K562 (cell line): ENCODE results near the gene MAP1LC3B. TPM values are rescaled to one million over a fixed set of nuclear protein-coding genes. Genes with fewer than 3 reads are reported as not detected.

Experiments
- ATAC-seq: fragments of 200-7000 bp; cut with Tn5 transposase; 3 replicates; pipeline ENCODE4 v1.9.1; 2020; ENCODE audit warnings: moderate library complexity
- BruUV-seq: library from RNA; stranded (reverse); fragments of 400-500 nt; replicated peaks from 2 replicates; lab custom pipeline; 2021; lab: Mats Ljungman, UMichigan
- CTCF ChIA-PET: fragments of 300-600 bp; formaldehyde crosslinking; extraction: SDS; loops from one replicate; lab custom pipeline; 2021; ENCODE audit warnings: low intra/inter-chr PET ratio; lab: Yijun Ruan, JAX
- POLR2A ChIA-PET: fragments of 300-600, 350-650 bp; sonication (Branson Sonifier 250); formaldehyde crosslinking; extraction: SDS; loops from one replicate; lab custom pipeline; 2021; ENCODE audit warnings: antibody characterized with exemption, inconsistent platforms; lab: Yijun Ruan, JAX
- DNase-seq, 4 experiments: peaks; one replicate each; pipeline versions ENCODE4 v3.0.0 to v3.0.0-alpha.2; 2011 to 2018; ENCODE audit warnings: low spot score in 3 of 4, mixed read lengths in 3 of 4; ENCODE audit errors: extremely low read depth in 1 of 4
- FAIRE-seq: peaks from 2 replicates; lab custom pipeline; 2011; peaks lifted over from hg19 to GRCh38; lab: Jason Lieb, UNC
- H2AFZ ChIP-seq: 2 replicates; pipeline ENCODE4 v1.6.0; 2011; ENCODE audit warnings: low read depth, low read length, control low read depth, inconsistent platforms
- H3K27ac ChIP-seq: fragments of 200-600 bp; 3 replicates; pipeline ENCODE4 v1.8.0; 2011; ENCODE audit warnings: low read depth, mild to moderate bottlenecking, control low read depth, inconsistent platforms, low read length, moderate library complexity, mixed read lengths; ENCODE audit errors: extremely low read depth
- H3K27me3 ChIP-seq, 2 experiments: fragments of 300-600 bp in 1 of 2; 2 replicates in 1 of 2; 3 replicates in 1 of 2; pipeline versions ENCODE4 v1.6.0 to v1.8.0; 2011; ENCODE audit warnings: inconsistent platforms in 2 of 2, low read length in 2 of 2, mild to moderate bottlenecking in 1 of 2, mixed read lengths in 1 of 2, moderate library complexity in 1 of 2; ENCODE audit not compliant: control insufficient read depth in 2 of 2, insufficient read depth in 2 of 2
- H3K36me3 ChIP-seq: fragments of 300-600 bp; 3 replicates; pipeline ENCODE4 v1.8.0; 2011; ENCODE audit warnings: mild to moderate bottlenecking, low read length, inconsistent platforms; ENCODE audit not compliant: control insufficient read depth, insufficient read depth
- H3K4me1 ChIP-seq, 2 experiments: fragments of 200-600 bp in 1 of 2; replicated peaks in 1 of 2; 2 replicates in 1 of 2; 3 replicates in 1 of 2; pipeline versions ENCODE4 v1.5.1 to v1.8.0; 2011; ENCODE audit warnings: inconsistent platforms in 2 of 2, low read length in 2 of 2, mild to moderate bottlenecking in 1 of 2, mixed read lengths in 1 of 2, moderate library complexity in 1 of 2; ENCODE audit not compliant: control insufficient read depth in 2 of 2, insufficient read depth in 2 of 2
- H3K4me2 ChIP-seq: 2 replicates; pipeline ENCODE4 v1.6.1; 2011; ENCODE audit warnings: low read length, control low read depth, inconsistent platforms, mixed read lengths; ENCODE audit not compliant: insufficient read depth
- H3K4me3 ChIP-seq: fragments of 200-600 bp; sonication (generic), shearing (Covaris generic); 2 replicates; pipeline ENCODE4 v1.5.1; 2016; ENCODE audit warnings: control low read depth, inconsistent platforms
- H3K79me2 ChIP-seq: fragments of 200-600 bp; 3 replicates; pipeline ENCODE4 v1.8.0; 2011; ENCODE audit warnings: low read length, inconsistent platforms; ENCODE audit not compliant: control insufficient read depth, insufficient read depth
- H3K9ac ChIP-seq, 2 experiments: 2 replicates each; pipeline versions ENCODE4 v1.6.0 to v1.6.1; 2011; ENCODE audit warnings: low read depth in 2 of 2, low read length in 2 of 2, control low read depth in 1 of 2, inconsistent platforms in 1 of 2, mild to moderate bottlenecking in 1 of 2, mixed read lengths in 1 of 2; ENCODE audit not compliant: insufficient read depth in 1 of 2
- H3K9me1 ChIP-seq: one replicate; pipeline ENCODE4 v1.6.0; 2011; ENCODE audit warnings: inconsistent platforms, mild to moderate bottlenecking, low read length, moderate library complexity; ENCODE audit not compliant: control insufficient read depth, insufficient read depth
- H3K9me3 ChIP-seq: replicated peaks from 2 replicates; pipeline ENCODE4 v1.5.1; 2011; ENCODE audit warnings: low read depth, low read length, inconsistent platforms; ENCODE audit not compliant: control insufficient read depth, insufficient read depth
- H4K20me1 ChIP-seq: replicated peaks from 2 replicates; pipeline ENCODE4 v1.6.1; 2011; ENCODE audit warnings: low read length, inconsistent platforms, mixed read lengths; ENCODE audit not compliant: control insufficient read depth, insufficient read depth
- CBFB ChIP-seq: sonication (generic); formaldehyde crosslinking; IDR thresholded peaks from 2 replicates; pipeline ENCODE4 v1.4.0; 2020; ENCODE audit warnings: mild to moderate bottlenecking, missing genetic modification reagents
- CCNT2 ChIP-seq: IDR thresholded peaks from 2 replicates; pipeline ENCODE4 v1.6.1; 2011; ENCODE audit warnings: borderline replicate concordance, low read depth, mild to moderate bottlenecking, moderate library complexity, mixed read lengths, low read length; ENCODE audit not compliant: insufficient read length; ENCODE audit errors: extremely low read depth
- HMGN3 ChIP-seq: IDR thresholded peaks from 2 replicates; pipeline ENCODE4 v1.6.1; 2011; ENCODE audit warnings: borderline replicate concordance, low read depth, mild to moderate bottlenecking, mixed read lengths, low read length; ENCODE audit not compliant: insufficient read length; ENCODE audit errors: extremely low read depth
- KLF1 ChIP-seq: fragments of 450-650 bp; IDR thresholded peaks from 2 replicates; pipeline ENCODE4 v1.6.1; 2016; ENCODE audit warnings: missing genetic modification characterization, missing compliant biosample characterization
- SMC3 ChIP-seq: conservative IDR thresholded peaks from 2 replicates; pipeline ENCODE4 v1.6.1; 2011; ENCODE audit warnings: low read depth, low read length, improper control_type of control experiment; ENCODE audit not compliant: insufficient read depth
- ZEB2 ChIP-seq: fragments of 450-650 bp; IDR thresholded peaks from 2 replicates; pipeline ENCODE4 v1.6.1; 2016
- ZNF318 ChIP-seq, 2 experiments: fragments of 450-650 bp; IDR thresholded peaks; 2 replicates each; pipeline ENCODE4 v1.6.1; 2016; ENCODE audit warnings: mild to moderate bottlenecking in 2 of 2, borderline replicate concordance in 1 of 2, low read depth in 1 of 2, moderate library complexity in 1 of 2
- WGBS: fragments of 100-300 bp; shearing (Covaris generic); methylation state at CpG from one replicate; pipeline ENCODE4 v1.1.6; 2016; ENCODE audit warnings: low coverage, mixed read lengths; ENCODE audit not compliant: insufficient coverage; ENCODE audit errors: missing lambda C conversion rate; 5-methylcytosine and 5-hydroxymethylcytosine counted together
- in situ Hi-C: fragments of 300-500 bp; cut with MboI; formaldehyde crosslinking; loops from 4 replicates; pipeline ENCODE4 v1.15.0; 2018; ENCODE audit warnings: inconsistent platforms, mixed read lengths
- intact Hi-C: fragments of 100-400 bp; cut with micrococcal nuclease; formaldehyde crosslinking; loops from 2 replicates; pipeline ENCODE4 v1.14.2; 2022
- polyA plus RNA-seq, 8 experiments: library from polyadenylated mRNA; depleted of rRNA in 4 of 8; stranded (reverse) in 5 of 8; unstranded in 3 of 8; fragments of >200 nt; fragmentation: Nextera tagmentation in 2 of 8; fragmentation: Illumina TruSeq in 1 of 8; extraction: Ambion mirVana in 2 of 8; extraction: Trizol in 1 of 8; gene quantifications; 2 replicates each; pipeline versions ENCODE4 v1.2.1 to v1.2.3, GENCODE V29; 2011 to 2014; ENCODE audit warnings: inconsistent platforms in 1 of 8, missing spikeins in 1 of 8
- total RNA-seq, 7 experiments: library from RNA; depleted of rRNA in 6 of 7; stranded (reverse); fragments of >200 nt in 6 of 7; fragmentation: Illumina TruSeq in 2 of 7; extraction: Trizol in 2 of 7; gene quantifications; 2 replicates each; pipeline versions ENCODE4 v1.2.1 to v1.2.3, GENCODE V29; 2011 to 2021; ENCODE audit warnings: low replicate concordance in 1 of 7

MAP1LC3B gene
- total and polyA plus RNA-seq, 9 of the 15 experiments (the other 6 are each of a cell fraction or from before 2014, with no cell fraction given), result 16.0 to 81.5 (median 36.7) TPM

- no peak for FAIRE-seq
- CTCF ChIA-PET, result no interaction called here
These were observed 23.9 kb upstream of the MAP1LC3B start for GRCh38 chr16:87368029-87368770.

GRCh38 chr16:87369117-87369765 is 22.9 kb upstream of the MAP1LC3B start:
- H3K27ac ChIP-seq, result no peak overlapping the region
- DNase-seq (no peak), FAIRE-seq (no peak), ATAC-seq (no peak)
- H4K20me1 ChIP-seq, result peaks cover 18% of the 10 kb centered on the region; the same call in 1 of the 2 replicates
- H3K9ac ChIP-seq, result no peak overlapping the region
- intact Hi-C loops (no loop called here), in situ Hi-C loops (no loop called here)
- no peaks in the 10 kb centered on the region for H3K27me3 ChIP-seq
- H3K4me1 ChIP-seq, result peaks cover 6 to 20% of the 10 kb centered on the region in 2 experiments
- H3K79me2 ChIP-seq, result peaks cover 80% of the 10 kb centered on the region
- H3K9me3 ChIP-seq, result no peaks in the 10 kb centered on the region
- no peak overlapping the region for H3K4me3 ChIP-seq
- whole genome bisulfite sequencing, result 87% methylated on average over 14 of the region's 14 CpGs
- POLR2A ChIA-PET, result interaction anchor here (1.1 to 1.6 kb wide), 2 partner anchors 10 to 19 kb away, joined by 4 read pairs; no protein-coding TSS in a partner anchor
- CTCF ChIA-PET, result no interaction called here
- no peak overlapping the region for H3K4me2 ChIP-seq
- H3K36me3 ChIP-seq, result peaks cover 22% of the 10 kb centered on the region; the same call in 2 of the 3 replicates
- no TSS peak for BruUV-seq
- no peak overlapping the region for H2AFZ ChIP-seq
- H3K9me1 ChIP-seq, result no peaks in the 10 kb centered on the region
- TF ChIP-seq ZNF318 (IDR thresholded peaks at IDR 0.05; ENCODE audit: borderline replicate concordance in 1 of 2, low read depth in 1 of 2) (no peak), SMC3 (no peak)

More at GRCh38 chr16:87368029-87368770, 23.9 kb upstream of the MAP1LC3B start:
- POLR2A ChIA-PET, result interaction anchor here (0.9 kb wide), 1 partner anchor 12 kb away, joined by 3 read pairs; no protein-coding TSS in a partner anchor
- Histone ChIP-seq H4K20me1 (peaks cover 21% of the 10 kb centered on the region; the same call in 1 of the 2 replicates), H3K9me3 (no peaks in the 10 kb centered on the region), H3K9ac (no peak overlapping the region; a peak in 1 of 4 replicates), H3K4me2 (no peak overlapping the region), H3K27ac (no peak overlapping the region), H3K4me3 (no peak overlapping the region), H3K9me1 (peaks cover 2% of the 10 kb centered on the region)
- intact Hi-C loops, result no loop called here
- DNase-seq (no peak), ATAC-seq (no peak)
- no TSS peak for BruUV-seq
- TF ChIP-seq CCNT2 (no peak), ZEB2 (no peak), CBFB (no peak), HMGN3 (no peak), KLF1 (tag) (no peak)
- TF ChIP-seq, all 486 proteins: peak for 0
- Histone ChIP-seq H3K36me3 (peaks cover 24% of the 10 kb centered on the region; the same call in 2 of the 3 replicates), H3K4me1 (peaks cover 17 to 27% of the 10 kb centered on the region in 2 experiments), H3K27me3 (no peaks in the 10 kb centered on the region), H2AFZ (no peak overlapping the region), H3K79me2 (peaks cover 81% of the 10 kb centered on the region)
- 74% methylated on average over 5 of the region's 5 CpGs for WGBS
- in situ Hi-C loops, result no loop called here
